GOT3 (cell line): ENCODE data around the gene TPX2.
"Not testable (repeated sequence)": the region's sequence is repeated elsewhere in the genome, so short reads cannot be mapped to it uniquely, and the experiment has no call there.

Experiments
- DNase-seq: peaks from one replicate; lab custom pipeline; 2025; ENCODE audit warnings: mixed read lengths; lab: John Stamatoyannopoulos, UW

Gene TPX2

DNA sequence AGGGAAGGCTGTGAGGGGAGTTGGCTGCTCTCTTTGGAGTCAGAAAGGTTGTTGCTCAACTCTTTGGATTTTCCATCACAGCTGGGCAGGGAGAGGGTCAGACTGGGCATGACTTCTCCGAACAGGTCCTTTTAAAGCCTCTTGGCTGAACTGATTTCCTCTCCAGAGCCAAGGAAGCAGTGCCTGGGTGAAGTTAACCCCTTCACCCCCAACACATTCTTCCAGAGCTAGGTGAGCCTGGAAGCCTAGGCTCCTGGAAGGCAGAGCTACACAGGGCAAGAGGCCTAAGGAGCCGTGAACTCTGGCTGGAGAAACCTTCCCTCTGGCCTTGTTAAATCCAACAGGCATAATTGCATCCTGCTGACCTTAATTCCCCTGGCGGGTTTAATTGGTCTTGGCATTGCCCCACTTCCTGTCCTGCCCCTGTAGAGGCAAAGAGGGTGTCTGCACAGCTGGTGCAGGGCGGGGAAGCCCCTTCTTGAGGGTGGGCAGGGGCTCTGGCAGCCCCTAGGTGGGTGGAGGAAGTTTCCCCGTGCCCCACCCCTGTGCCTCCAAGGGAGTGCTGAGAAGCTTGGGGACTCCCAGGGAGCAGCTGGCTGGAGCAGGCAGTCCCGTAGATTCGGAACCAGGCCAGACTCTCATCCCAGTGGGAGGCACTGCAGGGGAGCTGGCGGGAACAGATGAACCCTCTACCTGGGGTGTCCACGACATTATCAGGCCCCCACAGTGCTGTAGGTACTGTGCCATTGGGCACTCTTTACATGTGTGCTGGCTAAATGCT, 76.5 kb downstream of the TPX2 start:
- DNase-seq = no peak

DNA sequence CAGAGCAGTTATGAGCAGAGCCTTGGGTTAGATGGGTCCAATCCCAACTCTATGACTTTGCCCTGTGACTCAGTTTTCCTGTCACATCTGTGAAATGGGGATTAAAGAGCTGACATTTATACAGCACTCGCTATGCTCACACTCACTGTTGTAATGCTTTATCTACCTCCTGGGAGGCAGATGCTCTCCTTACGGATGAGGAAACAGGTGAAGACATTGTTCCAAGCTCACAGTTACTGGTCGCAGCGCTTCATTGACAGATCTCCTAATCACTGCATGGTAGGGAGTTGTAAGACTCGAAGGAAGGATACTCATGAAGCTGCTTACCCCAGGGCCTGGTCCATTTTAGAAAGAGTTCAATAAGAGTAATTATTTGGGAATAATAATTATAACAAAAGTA, 77.1 kb downstream of the TPX2 start:
- DNase-seq = no peak

DNA sequence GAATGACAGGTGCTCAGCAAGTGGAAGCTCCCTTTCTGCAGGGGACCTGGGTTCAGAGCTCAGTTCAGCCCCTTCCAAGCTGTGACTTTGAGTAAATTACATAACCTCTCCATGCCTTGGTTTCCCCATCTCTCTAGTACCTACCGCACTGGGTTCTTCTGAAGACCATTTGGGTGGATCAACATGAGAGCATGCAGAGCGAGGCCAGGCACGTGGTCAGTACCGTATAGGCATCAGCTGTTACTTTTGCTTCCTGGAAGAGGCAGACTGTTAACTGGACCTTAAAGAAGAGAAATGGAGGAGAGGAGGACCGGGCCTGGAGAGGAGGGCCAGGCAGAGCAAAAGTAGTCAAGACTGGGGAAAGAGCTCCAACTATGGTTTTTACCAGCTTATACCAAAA, 78.4 kb downstream of the TPX2 start:
- DNase-seq = no peak

DNA sequence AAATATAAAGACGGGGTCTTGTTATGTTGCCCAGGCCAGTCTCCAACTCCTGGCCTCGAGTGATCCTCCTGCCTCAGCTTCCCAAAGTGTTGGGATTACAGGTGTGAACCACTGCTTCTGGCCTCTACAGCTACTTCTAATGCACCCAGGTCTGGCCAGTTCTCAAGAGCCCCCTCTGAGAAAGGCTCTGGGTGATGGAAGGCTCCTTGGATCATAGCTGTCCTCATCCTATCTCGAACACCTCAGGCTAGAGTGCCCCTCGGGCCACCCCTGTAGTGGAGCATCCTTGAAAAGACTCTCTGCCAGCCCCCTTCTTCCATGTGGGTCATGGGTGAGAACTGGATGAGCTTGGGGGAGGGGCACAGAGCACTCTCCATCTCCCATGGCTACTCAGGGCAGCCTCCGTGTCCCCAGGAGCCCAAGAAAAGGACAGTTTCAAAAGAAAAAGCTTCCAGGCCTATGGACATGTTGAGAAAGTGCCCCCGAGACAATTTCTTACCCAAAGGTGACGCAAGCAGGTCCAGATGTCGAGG, 79.4 kb downstream of the TPX2 start:
- no peak for DNase-seq

DNA sequence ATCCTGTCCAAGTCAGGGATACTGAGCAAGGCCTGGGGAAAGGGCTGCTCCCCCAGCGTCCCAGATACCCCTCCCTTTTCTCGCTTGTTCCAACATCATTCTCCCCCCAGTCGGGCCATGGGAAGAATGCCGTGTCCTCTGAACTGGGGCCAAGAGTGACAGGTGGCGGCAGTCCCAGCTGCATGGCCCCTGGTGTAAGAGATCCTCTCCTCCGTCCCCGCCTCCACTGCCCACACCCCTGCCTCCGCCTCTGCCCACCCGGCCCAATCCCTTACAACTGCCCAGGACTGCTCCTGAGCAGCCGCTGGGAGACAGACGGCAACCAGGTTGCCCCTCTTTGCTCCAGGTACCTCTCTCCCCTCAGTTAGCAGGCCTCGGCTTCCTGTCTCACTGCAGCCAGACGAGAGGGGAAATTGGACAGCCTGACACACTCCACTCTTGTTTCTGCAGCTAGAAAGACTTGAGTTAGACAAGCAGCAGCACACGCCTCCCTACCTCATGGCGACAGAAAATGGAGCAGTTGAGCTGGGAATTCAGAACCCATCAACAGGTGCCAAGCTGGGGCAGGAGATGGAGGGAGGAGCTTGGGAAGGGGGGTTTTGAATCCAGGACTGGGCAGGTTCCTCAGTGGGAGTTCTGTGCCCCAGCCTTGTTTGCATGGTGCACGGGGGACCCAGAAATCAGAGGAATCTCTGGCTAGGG, 80.1 kb downstream of the TPX2 start, which contains the start of gene MYLK2:
MYLK2 (plus strand) TSS at position 274 of the 702 bp plus-strand sequence; CDS start at position 499, 225 bp downstream.
- no peak for DNase-seq

DNA sequence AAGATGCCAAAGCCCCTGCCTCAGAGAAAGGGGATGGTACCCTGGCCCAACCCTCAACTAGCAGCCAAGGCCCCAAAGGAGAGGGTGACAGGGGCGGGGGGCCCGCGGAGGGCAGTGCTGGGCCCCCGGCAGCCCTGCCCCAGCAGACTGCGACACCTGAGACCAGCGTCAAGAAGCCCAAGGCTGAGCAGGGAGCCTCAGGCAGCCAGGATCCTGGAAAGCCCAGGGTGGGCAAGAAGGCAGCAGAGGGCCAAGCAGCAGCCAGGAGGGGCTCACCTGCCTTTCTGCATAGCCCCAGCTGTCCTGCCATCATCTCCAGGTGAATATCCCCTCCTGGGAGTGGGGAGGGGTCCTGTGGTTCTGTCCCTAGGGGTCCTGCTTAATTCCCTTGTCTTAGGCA, 81.1 kb downstream of the TPX2 start:
- no peak for DNase-seq

DNA sequence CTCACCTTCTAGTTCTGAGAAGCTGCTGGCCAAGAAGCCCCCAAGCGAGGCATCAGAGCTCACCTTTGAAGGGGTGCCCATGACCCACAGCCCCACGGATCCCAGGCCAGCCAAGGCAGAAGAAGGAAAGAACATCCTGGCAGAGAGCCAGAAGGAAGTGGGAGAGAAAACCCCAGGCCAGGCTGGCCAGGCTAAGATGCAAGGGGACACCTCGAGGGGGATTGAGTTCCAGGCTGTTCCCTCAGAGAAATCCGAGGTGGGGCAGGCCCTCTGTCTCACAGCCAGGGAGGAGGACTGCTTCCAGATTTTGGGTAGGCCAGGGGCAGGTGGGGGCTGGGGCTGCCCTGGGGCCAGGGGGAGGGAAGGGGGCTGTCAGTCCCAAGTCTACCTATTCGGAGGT, 82.3 kb downstream of the TPX2 start:
- no peak for DNase-seq

DNA sequence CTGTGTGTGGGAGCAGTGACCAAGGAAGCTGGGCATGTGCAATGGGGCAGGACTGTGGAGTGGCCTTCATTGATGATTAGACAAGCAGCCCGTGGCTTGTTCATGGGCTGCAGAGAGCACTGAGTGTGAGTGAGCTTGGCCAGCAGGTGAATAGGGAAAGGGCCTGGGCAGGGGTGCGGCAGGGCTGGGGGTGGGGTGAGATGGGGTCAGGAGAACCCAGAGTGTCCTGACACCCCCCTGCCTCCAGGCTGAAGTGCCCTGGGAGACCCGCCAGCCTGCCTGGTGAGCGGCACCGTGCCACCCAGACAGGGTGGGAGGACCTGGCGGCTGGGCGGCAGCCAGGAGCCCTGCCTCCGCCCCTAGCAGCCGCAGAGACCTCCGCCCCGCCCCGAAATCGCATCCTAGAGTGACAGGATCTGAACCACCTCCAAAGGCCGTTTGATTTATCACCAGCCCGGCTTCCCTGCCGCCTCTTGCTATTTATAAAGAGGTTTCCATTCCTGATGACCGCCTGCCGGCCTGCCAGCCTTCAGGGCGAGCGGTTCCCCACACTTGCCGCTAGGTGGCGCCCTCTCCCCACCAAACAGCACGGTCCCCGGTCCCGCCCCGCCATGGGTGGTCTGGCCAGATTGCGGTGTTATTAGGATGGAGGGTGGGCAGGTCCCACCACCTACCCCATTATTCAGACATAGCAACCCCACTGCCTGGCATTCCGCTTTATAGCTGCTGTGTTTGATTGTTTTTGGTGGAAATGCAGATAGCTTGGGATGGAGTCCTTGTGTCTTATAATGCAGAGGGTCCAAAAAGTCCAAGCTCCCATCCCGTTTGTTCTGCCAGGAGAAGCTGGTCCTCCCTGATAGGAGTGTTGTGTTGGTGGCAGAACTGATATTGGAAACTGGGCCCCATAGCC, 83.6 kb downstream of the TPX2 start:
- peak; percentile 46 for DNase-seq

DNA sequence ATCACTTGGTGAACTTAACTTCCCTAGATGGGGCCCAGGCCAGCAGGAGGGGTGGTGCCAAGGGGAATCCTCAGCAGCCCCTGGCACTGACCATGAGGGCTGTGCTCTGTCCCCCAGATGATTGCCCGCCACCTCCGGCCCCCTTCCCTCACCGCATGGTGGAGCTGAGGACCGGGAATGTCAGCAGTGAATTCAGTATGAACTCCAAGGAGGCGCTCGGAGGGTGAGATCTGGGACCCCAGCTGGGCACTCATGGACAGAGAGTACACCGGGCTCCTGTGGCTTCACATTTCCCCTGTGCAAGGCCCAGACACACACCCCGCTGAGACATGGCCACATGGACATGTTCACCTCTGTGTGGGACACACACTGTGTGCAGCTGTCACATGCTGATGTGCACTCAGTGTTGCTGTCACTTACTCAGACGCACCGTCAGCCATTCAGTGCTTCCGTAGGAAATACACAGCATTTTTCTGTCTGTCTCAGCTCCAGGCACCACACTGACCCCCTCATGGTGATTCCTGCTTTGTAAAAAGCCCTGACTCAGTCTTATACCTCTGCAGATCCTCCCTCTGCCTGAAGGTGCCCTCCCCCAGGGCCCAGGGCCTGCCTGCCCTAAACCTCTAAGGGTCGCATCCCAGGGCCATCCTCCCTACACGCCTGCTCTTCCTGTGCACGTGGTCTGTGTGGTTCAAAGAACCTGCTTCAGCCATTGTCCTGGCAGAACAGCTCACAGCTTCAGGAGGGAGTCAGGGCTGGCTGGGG, 84.5 kb downstream of the TPX2 start:
- DNase-seq = no peak

DNA sequence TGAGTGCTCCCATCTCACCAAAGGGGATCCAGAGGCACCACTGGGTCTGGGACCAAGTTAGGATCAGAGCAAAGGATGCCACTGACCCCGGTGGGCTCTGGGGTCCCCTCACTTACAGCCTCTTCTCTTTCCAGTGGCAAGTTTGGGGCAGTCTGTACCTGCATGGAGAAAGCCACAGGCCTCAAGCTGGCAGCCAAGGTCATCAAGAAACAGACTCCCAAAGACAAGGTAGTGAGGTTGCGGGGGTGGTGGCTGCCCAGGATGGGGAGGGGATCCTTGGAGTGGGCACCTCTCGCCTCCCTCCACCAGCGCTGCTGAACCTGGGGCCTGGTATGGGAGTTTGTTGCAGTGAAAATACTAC, 85.0 kb downstream of the TPX2 start:
- DNase-seq = no peak

DNA sequence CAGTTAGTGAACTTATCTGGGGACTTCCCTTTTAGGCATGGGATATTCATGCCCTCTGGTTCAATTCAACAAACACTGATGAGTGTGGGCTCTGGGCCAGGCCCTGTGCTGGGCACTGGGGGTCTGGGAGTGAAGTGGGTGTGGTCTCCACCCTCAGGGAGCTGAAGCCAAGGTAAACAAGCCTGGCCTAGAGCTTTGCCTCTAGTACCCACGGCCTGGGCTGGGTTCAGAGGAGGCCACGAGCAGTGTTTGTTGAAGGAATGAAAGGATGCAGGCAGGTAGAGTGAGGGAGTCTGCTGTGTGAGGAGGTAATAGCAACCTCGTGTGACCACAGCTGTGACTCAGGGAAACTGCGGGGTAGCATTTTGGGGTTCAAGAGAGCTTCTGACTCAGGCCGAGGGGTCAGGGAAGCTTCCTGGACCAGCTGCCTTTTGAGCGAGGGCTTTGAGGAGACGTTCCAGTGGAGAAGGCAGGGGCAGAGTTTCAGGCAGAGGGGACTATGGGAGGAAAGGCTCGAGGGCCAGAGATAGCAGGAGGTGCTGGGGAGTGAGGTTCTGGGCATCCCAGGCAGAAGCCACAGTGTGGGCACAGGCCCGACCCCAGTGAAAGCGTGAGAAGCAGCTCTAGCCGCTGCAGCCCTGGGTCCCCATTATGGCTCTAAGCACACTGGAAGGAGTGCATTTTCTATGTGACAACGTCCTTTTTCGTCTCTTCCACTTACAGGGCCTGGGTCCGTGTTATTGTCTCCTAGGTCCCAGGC, 85.6 kb downstream of the TPX2 start:
- no peak for DNase-seq

DNA sequence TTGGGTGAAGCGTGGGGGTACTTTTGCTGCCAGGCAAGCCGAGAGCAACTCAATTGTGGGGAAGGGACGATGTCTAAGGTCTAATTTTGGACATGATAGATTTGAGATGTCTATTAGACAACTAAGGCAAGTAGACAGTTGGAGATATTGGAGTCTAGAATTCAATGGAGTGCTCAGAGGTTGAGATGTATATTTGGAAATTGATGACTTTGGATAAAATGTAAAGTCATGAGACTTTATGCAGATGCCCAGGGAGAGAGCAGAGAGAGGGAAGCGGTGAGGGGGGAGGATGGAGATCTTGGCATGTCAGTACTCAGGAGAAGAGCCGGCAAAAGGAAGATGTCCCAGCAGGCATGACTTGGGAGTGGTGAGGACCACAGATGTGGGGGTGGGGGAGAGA, 87.0 kb downstream of the TPX2 start:
- no peak for DNase-seq

DNA sequence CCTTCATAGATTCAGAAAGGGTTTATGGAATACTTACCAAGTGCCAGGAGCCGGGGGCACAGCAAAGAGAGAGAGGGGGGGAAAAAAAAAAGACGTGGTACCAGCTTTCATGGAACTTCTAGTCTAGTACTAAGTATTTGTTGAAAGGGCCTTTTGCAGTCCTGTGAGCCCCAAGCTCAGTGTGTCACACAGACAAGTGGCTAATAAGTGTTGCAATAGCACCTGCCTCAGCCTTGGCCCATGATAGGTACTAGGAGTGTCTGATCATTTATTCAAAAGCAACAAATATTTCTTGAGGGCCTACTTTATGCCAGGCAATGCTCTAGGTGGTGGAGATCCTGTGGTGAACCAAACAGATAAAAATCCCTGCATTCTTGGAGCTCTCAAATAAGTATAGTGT, 88.0 kb downstream of the TPX2 start:
- no peak for DNase-seq

DNA sequence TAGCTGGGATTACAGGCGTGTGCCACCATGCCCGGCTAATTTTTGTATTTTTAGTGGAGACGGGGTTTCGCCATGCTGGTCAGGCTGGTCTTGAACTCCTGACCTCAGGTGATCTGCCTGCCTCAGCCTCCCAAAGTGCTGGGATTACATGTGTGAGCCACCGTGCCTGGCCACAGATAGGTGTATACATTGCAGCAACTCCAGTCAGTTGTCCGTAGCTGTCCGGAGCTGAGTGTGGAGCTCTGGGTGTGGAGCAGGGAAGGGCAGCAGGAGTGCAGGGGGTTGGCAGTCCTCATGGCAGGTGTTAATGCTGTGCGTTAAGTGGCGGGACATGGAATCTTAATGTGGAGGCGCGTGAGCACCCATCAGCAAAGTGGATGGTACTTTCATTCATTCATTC, 88.9 kb downstream of the TPX2 start:
- DNase-seq = not testable (repeated sequence)

DNA sequence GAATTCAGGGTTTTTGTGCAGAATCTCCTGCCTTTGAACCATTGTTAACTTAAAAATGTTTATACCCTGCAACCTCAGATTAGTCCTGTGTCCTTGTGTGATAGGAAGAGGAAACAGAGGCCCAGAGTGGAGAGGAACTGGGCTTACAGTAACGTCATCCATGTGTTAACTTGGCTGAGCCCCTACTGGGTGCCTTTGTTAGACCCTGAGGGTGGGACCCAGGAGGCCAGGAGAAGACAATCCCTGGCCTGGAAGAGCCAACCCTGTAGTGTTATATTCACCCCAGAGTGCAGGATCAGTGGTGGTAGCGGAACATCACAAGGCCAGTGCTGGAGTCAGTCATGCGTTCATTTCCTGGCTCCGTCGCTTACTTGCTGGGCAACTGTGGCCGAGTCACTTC, 90.6 kb downstream of the TPX2 start:
- DNase-seq = no peak

DNA sequence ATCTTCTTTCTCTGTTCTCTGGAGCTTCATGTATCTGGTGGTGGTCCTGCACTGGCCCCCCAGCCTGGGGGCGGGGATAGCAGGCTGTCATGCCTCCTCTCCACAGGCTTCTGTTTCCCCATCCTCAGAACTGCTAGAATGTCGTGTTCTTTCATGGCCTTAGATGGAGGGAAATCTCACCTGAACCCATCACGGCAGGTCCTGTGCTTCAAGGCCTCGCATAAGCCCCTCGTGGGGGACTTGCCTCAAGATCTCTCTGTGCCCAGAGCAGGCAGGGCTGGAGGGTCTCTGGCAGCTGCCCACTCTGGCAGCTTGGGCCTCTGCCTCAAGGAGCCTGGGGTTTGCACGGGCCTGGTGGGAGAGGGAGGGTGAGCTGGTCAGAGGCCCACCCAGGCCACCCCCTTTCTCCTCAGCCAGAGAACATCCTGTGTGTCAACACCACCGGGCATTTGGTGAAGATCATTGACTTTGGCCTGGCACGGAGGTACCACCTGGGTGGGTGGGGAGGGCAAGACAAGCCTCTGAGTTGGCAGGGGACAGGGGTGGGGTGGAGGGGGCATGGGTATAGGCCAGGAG, 91.4 kb downstream of the TPX2 start:
- DNase-seq = no peak

DNA sequence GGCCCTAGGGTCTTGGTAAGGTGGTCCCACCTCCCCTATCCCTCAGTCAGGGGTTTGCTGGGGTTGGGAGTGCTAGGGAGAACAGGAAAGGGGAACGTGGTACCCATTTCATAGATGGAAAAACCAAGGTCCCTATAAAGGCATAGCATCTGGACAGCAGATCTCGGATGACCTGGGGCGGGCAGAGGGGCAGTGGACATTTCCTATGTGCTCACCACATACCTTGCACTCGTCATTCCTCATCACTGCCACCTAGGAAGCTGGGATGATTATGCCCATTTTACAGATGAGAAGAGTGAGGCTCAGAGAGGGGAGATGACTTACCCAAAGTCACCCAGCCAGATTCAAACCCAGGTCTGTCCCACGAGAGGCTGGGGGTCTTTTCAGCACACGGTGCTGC, 92.1 kb downstream of the TPX2 start:
- DNase-seq = no peak

DNA sequence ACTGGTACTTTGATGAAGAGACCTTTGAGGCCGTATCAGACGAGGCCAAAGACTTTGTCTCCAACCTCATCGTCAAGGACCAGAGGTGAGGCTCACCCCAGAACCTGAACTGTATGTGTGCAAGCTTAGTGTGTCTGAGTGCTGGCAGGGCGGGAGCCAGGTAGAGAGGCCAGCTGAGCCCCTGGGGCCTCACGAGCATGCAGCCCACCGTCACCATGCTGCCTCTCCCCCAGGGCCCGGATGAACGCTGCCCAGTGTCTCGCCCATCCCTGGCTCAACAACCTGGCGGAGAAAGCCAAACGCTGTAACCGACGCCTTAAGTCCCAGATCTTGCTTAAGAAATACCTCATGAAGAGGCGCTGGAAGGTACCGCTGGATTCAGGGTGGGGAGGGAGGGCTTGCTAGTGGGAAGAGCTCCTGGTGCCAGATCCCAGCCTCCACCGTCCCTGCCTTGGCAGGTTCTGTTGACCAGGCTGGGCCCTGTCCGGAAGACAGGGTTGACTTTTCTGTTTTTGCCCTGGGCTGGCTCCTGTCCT, 92.7 kb downstream of the TPX2 start:
- no peak for DNase-seq

DNA sequence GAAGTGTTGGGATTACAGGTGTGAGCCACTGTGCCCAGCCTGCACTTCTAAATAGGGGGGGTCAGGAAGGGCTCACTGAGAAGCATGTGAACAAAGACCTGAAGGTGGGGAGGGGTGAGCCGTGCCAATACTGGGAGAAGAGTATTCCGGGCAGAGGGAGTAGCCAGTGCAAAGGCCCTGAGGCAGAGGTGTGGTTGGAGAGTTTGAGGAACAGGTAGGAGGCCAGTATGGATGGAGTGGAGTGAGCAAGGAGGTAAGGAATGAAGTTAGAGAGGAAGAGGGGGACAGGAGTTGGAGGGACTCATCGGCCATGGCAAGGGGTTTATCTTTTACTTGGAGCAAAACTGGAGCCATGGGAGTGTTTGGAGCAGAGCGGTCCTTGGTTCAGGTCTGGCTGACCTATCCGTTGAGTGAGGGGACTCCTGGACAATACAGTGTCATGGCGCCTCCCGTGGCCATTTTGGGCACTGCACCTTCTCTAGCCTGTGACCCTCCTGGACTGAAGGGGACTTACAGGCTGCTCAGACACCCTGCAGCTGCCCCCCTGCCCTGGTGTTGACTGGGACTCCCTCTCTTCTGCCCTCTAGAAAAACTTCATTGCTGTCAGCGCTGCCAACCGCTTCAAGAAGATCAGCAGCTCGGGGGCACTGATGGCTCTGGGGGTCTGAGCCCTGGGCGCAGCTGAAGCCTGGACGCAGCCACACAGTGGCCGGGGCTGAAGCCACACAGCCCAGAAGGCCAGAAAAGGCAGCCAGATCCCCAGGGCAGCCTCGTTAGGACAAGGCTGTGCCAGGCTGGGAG, 94.2 kb downstream of the TPX2 start:
- DNase-seq = no peak
